HAP-1 (cell line): ENCODE data around the gene TACC2.
"Not testable (repeated sequence)": the region's sequence is repeated elsewhere in the genome, so short reads cannot be mapped to it uniquely, and the experiment has no call there.

Experiments
- DNase-seq, 2 experiments: peaks; one replicate each; pipeline ENCODE4 v3.0.0-alpha.2; 2016 to 2020; ENCODE audit warnings: low spot score in 2 of 2
- H3K27me3 ChIP-seq: fragments of 250-450 bp; sonication (Bioruptor Pico); 2 replicates; pipeline ENCODE4 v1.5.1; 2020; ENCODE audit warnings: low read depth, mild to moderate bottlenecking, moderate library complexity
- H3K36me3 ChIP-seq: fragments of 250-450 bp; sonication (Bioruptor Pico); replicated peaks from 2 replicates; pipeline ENCODE4 v1.5.1; 2020; ENCODE audit warnings: mild to moderate bottlenecking
- H3K4me1 ChIP-seq: fragments of 250-450 bp; sonication (Bioruptor Pico); 2 replicates; pipeline ENCODE4 v1.5.1; 2020; ENCODE audit warnings: mild to moderate bottlenecking
- H3K4me3 ChIP-seq: fragments of 250-450 bp; sonication (Bioruptor Pico); 2 replicates; pipeline ENCODE4 v1.5.1; 2020; ENCODE audit warnings: mild to moderate bottlenecking, moderate library complexity
- H3K9me3 ChIP-seq: fragments of 250-450 bp; sonication (Bioruptor Pico); 2 replicates; pipeline ENCODE4 v1.5.1; 2020; ENCODE audit warnings: mild to moderate bottlenecking, moderate library complexity
- in situ Hi-C: fragments of 300-500 bp; cut with MboI; formaldehyde crosslinking; loops from 3 replicates; pipeline ENCODE4 v1.14.3; 2020; ENCODE audit warnings: low sequenced_read_pairs, inconsistent platforms, mixed read lengths

TACC2 gene

DNA sequence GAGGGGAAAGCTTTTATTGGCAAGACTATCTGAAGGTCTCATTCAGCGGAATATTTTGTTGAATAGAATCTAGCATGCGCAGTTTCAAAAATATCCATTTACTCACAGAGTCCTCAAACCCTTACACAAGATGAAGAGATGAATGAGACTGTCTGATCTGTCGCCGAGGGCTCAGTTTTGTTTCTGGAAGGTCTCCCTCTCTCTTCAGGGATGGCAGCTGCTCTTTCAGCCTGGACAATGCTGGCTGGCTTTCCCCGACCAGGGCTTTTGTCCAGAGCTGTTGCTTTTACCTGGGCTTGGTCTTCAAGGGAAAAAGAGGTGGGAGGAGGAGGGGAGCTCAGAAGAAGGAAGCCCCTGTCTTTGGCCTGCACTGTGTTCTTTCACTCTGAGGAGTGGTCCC lies 200.2 kb downstream of the TACC2 start:
- no peak overlapping the region for H3K4me3 ChIP-seq
- H3K36me3 ChIP-seq: no peaks in the 10 kb centered on the region
- H3K27me3 ChIP-seq: no peaks in the 10 kb centered on the region
- no peaks in the 10 kb centered on the region for H3K9me3 ChIP-seq
- H3K4me1 ChIP-seq: no peaks in the 10 kb centered on the region
- no peak for DNase-seq
- in situ Hi-C loops: no loop called here

- in situ Hi-C loops: no loop called here
- H3K4me3 ChIP-seq: no peak overlapping the region
- H3K36me3 ChIP-seq: no peaks in the 10 kb centered on the region
- H3K4me1 ChIP-seq: no peaks in the 10 kb centered on the region
- H3K27me3 ChIP-seq: no peaks in the 10 kb centered on the region
- DNase-seq: no peak
- H3K9me3 ChIP-seq: no peaks in the 10 kb centered on the region
These were observed 201.4 kb downstream of the TACC2 start for GRCh38 chr10:122190176-122190943.

- Histone ChIP-seq H3K4me1 (no peaks in the 10 kb centered on the region), H3K4me3 (no peak overlapping the region), H3K27me3 (no peaks in the 10 kb centered on the region), H3K9me3 (no peaks in the 10 kb centered on the region), H3K36me3 (no peaks in the 10 kb centered on the region; the same call in 1 of the 2 replicates)
- DNase-seq: no peak
- in situ Hi-C loops: no loop called here
These were observed 203.1 kb downstream of the TACC2 start for GRCh38 chr10:122191936-122192541.

DNA sequence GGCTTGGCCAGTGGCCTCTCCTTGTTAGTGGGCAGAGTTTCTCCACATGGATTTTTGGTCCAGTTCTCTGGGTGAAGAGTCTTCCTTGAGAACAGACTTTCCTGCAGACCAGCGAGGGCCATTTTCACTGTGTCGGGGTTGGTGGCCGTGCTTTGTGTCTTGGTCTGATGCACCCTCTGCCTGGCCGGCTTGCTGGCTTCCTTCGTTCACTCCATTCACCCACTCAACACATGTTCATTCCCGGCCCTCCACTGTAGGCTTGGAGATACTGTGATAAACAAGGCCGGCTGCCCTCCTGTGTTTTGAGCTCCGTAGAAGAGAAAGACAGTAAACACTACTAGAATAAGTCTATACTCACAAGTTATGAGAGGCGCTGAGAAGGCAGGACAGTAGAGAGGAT lies 205.3 kb downstream of the TACC2 start:
- no peaks in the 10 kb centered on the region for H3K4me1 ChIP-seq
- no peaks in the 10 kb centered on the region for H3K27me3 ChIP-seq
- no peak overlapping the region for H3K4me3 ChIP-seq
- in situ Hi-C loops: no loop called here
- DNase-seq: no peak
- H3K9me3 ChIP-seq: no peaks in the 10 kb centered on the region
- H3K36me3 ChIP-seq: no peaks in the 10 kb centered on the region; the same call in 1 of the 2 replicates

GRCh38 chr10:122196218-122196617 lies 207.3 kb downstream of the TACC2 start:
- Histone ChIP-seq H3K9me3 (no peaks in the 10 kb centered on the region), H3K27me3 (no peaks in the 10 kb centered on the region), H3K36me3 (no peaks in the 10 kb centered on the region; the same call in 1 of the 2 replicates), H3K4me1 (no peaks in the 10 kb centered on the region), H3K4me3 (no peak overlapping the region)
- in situ Hi-C loops: no loop called here
- no peak for DNase-seq

DNA sequence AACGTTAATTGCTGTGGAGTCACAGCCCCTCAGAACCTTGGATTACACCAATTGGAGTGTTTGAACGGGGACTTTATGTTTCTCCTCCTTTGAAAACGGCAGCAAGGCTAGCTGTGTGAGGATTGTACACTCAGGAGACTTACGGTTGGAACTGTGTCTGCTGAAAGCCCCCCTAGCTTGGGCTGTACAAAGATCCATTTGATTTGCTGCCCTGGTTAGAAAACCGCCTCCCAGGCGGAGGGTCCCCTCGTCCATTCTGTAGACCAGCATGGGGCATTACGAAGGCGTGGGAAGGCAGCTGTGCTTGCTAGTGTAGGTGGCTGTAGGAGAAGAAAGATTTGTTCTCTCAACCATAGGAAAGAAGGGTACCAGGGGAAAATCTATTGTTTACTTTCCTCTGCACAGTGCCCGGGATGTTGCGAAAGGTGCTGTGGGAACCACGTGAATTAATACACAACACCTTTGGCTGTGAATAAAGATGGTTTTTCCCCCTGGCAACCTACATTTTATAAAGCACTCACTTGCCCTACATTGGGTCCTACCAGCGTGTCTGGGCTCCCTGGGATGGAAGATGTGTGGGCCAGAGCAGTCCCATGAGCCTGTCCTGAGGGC lies 208.8 kb downstream of the TACC2 start:
- no peaks in the 10 kb centered on the region for H3K9me3 ChIP-seq
- no peaks in the 10 kb centered on the region for H3K4me1 ChIP-seq
- in situ Hi-C loops: no loop called here
- H3K4me3 ChIP-seq: no peak overlapping the region
- no peak for DNase-seq
- no peaks in the 10 kb centered on the region for H3K27me3 ChIP-seq
- H3K36me3 ChIP-seq: no peaks in the 10 kb centered on the region; the same call in 1 of the 2 replicates

DNA sequence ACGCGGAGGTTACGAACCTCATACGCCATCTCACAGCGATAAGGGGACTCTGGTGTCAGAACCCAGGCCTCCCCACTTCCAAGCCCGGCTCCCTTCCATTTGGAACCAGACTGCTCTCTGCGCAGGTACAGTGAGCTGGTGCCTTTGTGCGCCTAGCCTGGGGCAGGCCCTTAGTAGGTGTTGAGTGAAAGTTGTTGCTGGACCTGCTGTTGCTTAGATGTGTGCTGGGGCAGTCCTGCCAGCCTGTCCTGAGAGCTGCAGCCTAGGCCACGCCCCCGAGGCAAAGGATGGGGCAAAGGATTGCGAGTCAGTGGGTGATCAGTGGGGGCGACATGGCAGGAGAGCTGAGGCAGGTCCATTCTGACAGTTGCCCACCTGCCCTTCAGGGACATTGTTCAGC lies 209.7 kb downstream of the TACC2 start:
- Histone ChIP-seq H3K4me1 (no peaks in the 10 kb centered on the region), H3K27me3 (no peaks in the 10 kb centered on the region), H3K9me3 (no peaks in the 10 kb centered on the region), H3K4me3 (no peak overlapping the region), H3K36me3 (no peaks in the 10 kb centered on the region; the same call in 1 of the 2 replicates)
- in situ Hi-C loops: no loop called here
- no peak for DNase-seq

GRCh38 chr10:122199070-122199469 lies 210.1 kb downstream of the TACC2 start:
- no peaks in the 10 kb centered on the region for H3K27me3 ChIP-seq
- no peak for DNase-seq
- H3K9me3 ChIP-seq: no peaks in the 10 kb centered on the region
- in situ Hi-C loops: no loop called here
- H3K4me1 ChIP-seq: no peaks in the 10 kb centered on the region
- no peaks in the 10 kb centered on the region; the same call in 1 of the 2 replicates for H3K36me3 ChIP-seq
- no peak overlapping the region for H3K4me3 ChIP-seq

DNA sequence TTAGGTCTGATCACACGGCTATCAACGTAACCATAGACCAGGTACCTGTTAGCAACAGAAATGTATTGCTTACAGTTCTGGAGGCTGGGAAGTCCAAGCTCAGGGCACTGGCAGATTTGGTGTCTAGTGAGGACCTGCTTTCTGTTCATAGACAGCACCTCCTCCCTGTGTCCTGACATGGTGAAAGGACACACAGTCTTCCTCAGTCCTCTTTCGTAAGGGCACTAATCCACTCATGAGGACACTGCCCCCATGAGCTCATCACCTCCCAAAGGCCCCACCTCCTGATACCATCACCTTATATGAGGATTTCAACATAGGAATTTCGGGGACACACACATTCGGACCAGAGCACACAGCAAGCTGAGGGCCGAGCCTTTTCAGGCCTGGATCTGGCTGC lies 210.7 kb downstream of the TACC2 start:
- in situ Hi-C loops: no loop called here
- H3K4me1 ChIP-seq: no peaks in the 10 kb centered on the region
- no peak for DNase-seq

DNA sequence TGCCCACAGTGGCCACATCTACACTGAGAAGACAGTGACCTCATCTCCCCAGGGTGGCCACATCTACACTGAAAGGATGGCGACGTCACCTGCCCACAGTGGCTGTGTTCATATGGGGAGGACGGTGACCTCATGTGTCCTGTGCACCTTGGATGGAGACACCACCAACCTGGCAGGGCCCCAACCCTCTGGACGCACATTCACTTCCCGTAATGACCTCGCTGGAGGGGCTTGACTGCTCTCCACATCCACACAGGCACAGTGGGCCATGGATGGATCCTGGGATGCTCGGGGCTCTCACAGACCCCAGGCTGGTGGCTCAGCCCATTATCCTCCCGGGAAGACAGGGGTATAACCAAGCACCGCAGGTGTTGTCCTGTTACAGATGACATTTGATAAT lies 212.4 kb downstream of the TACC2 start:
- H3K36me3 ChIP-seq: no peaks in the 10 kb centered on the region
- H3K4me3 ChIP-seq: no peak overlapping the region
- no peaks in the 10 kb centered on the region for H3K4me1 ChIP-seq
- H3K9me3 ChIP-seq: no peaks in the 10 kb centered on the region
- in situ Hi-C loops: no loop called here
- H3K27me3 ChIP-seq: no peaks in the 10 kb centered on the region
- DNase-seq: no peak

More for the DNA sequence above, 210.7 kb downstream of the TACC2 start:
- Histone ChIP-seq H3K4me3 (no peak overlapping the region), H3K36me3 (no peaks in the 10 kb centered on the region; the same call in 1 of the 2 replicates), H3K9me3 (no peaks in the 10 kb centered on the region), H3K27me3 (no peaks in the 10 kb centered on the region)

DNA sequence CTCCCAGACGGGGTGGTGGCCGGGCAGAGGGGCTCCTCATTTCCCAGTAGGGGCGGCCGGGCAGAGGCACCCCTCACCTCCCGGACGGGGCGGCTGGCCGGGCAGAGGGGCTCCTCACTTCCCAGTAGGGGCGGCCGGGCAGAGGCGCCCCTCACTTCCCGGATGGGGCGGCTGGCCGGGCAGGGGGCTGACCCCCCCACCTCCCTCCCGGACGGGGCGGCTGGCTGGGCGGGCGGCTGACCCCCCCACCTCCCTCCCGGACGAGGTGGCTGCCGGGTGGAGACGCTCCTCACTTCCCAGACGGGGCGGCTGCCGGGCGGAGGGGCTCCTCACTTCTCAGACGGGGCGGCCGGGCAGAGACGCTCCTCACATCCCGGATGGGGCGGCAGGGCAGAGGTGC lies 214.2 kb downstream of the TACC2 start:
- H3K9me3 ChIP-seq, H3K4me1 ChIP-seq, H3K36me3 ChIP-seq, DNase-seq, H3K27me3 ChIP-seq, in situ Hi-C loops, H3K4me3 ChIP-seq: not testable (repeated sequence)

DNA sequence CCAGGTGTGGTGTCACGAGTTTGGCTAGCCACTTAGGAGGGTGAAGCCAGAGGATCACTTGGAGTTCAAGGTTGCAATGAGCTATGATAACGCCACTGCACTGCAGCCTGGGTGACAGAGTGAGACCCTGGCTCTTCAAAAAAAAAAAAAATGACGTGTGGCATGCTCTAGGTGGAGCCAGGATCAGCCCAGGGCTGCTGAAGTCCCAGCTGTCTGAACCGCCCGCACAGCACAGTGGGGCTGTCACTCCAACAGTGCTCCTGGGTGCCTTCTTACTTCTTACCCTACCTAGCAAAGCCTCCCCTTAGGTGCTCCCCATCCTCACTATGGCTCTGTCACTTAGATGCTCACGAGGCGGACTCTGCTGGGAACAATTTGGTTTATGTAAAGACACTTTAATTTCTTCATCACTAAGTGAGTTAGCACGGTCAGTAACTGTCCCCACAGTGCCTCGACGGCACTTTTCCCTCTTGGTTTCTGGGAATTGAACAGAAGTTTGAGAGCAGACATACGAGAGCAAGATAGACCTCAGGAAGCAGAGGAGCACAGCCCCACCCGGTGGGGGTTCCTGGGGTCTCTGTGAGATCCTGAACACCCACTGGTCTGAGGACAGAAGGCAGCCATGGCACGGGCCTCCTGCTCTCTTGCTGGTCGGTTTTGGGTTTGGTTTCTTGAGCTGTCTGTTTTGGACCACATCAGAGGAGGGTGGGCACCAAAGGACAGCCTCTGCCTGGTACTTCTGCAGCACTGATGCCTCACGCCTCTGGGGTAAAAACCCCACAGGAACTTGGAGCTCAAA lies 215.9 kb downstream of the TACC2 start:
- no peaks in the 10 kb centered on the region for H3K4me1 ChIP-seq
- in situ Hi-C loops: no loop called here
- H3K4me3 ChIP-seq: no peak overlapping the region

DNA sequence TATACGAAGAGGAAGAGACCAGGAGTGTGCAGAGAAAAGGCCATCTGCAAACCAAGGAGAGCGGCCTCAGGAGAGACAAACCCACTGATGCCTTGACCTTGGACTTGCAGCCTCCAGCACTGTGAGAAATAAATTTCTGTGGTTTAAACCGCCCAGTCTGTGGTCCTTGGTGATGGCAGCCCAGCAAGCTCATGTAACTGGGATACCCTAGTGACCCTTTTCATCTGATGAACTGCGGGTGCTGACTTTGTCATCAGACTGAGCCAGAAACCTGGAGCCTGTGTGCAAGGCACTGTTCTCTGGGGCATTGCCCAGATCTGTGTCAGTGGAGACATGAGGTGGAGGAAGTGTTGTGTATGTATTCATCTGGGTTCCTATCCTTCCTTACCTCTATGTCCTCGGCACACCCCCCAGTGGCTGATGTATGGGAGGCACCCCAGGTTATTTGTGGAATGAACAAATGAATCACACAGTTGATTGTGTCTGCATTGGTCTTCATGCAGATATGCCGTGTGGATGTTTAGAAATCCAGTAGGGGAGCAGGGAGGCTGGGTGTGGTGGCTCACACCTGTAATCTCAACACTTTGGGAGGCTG lies 217.6 kb downstream of the TACC2 start:
- no peak for DNase-seq
- in situ Hi-C loops: no loop called here
- H3K4me3 ChIP-seq: no peak overlapping the region

More for the DNA sequence above, 215.9 kb downstream of the TACC2 start:
- Histone ChIP-seq H3K9me3 (no peaks in the 10 kb centered on the region), H3K36me3 (no peaks in the 10 kb centered on the region), H3K27me3 (no peaks in the 10 kb centered on the region)
- no peak for DNase-seq

More for the DNA sequence above, 217.6 kb downstream of the TACC2 start:
- Histone ChIP-seq H3K27me3 (no peaks in the 10 kb centered on the region), H3K4me1 (no peaks in the 10 kb centered on the region), H3K36me3 (peaks cover 3% of the 10 kb centered on the region; the same call in 1 of the 2 replicates), H3K9me3 (no peaks in the 10 kb centered on the region)
